AG04449 (cell line): Measurements from ENCODE around the gene HINT3.

Experiments
- CTCF ChIA-PET: fragments of 350-600 bp; formaldehyde crosslinking; extraction: SDS; loops from one replicate; lab custom pipeline; 2021; ENCODE audit warnings: antibody characterized with exemption; lab: Yijun Ruan, JAX
- POLR2A ChIA-PET: fragments of 400-600, 350-600 bp; formaldehyde crosslinking; extraction: SDS; loops from one replicate; lab custom pipeline; 2020; ENCODE audit warnings: antibody characterized with exemption, inconsistent platforms; lab: Yijun Ruan, JAX
- DNase-seq: peaks from one replicate; pipeline ENCODE4 v3.0.0-alpha.2; 2010; ENCODE audit warnings: low read depth, low spot score
- H3K4me3 ChIP-seq: 2 replicates; pipeline ENCODE4 v1.5.1; 2011; ENCODE audit warnings: low read depth, mild to moderate bottlenecking, control low read depth, low read length
- CTCF ChIP-seq: IDR thresholded peaks from one replicate; pipeline ENCODE4 v1.5.1; 2011; ENCODE audit warnings: mild to moderate bottlenecking, moderate library complexity, low read length, control low read depth, inconsistent platforms; ENCODE audit not compliant: insufficient read depth; ENCODE audit errors: missing control alignments

HINT3 gene

GRCh38 chr6:125989631-125990030, 33.1 kb downstream of the HINT3 start:
- CTCF ChIA-PET: interaction anchor here (0.9 kb wide), 1 partner anchor 16 kb away, joined by 3 read pairs; no protein-coding TSS in a partner anchor
- POLR2A ChIA-PET: no interaction called here
- TF ChIP-seq CTCF: no peak
- DNase-seq: no peak
- H3K4me3 ChIP-seq: no peak overlapping the region

- TF ChIP-seq CTCF: no peak
- POLR2A ChIA-PET: no interaction called here
- no peak overlapping the region for H3K4me3 ChIP-seq
- CTCF ChIA-PET: interaction anchor here (1.2 kb wide), 1 partner anchor 17 kb away, joined by 5 read pairs; no protein-coding TSS in a partner anchor
- no peak for DNase-seq
Measured at GRCh38 chr6:125991653-125992052, 35.1 kb downstream of the HINT3 start.

- no peak overlapping the region for H3K4me3 ChIP-seq
- ChIA-PET POLR2A (interaction anchor here (1.5 kb wide), 1 partner anchor 8 kb away, joined by 5 read pairs; the partner anchor contains the start of gene TRMT11), CTCF (interaction anchor here (0.7 to 5.0 kb wide), 21 partner anchors 9 to 1272 kb away, joined by 3 to 54 read pairs (median 5); partner anchors contain the start of genes CENPW, HINT3, RNF146 and TRMT11)
- no peak for TF ChIP-seq CTCF
- no peak for DNase-seq
Measured at GRCh38 chr6:125994670-125995488, 38.3 kb downstream of the HINT3 start.

GRCh38 chr6:125995972-125996580, 39.5 kb downstream of the HINT3 start:
- TF ChIP-seq CTCF: peak; percentile 87
- ChIA-PET CTCF (interaction anchor here (0.7 to 5.0 kb wide), 25 partner anchors 9 to 1271 kb away, joined by 3 to 54 read pairs (median 4); partner anchors contain the start of genes CENPW, RNF146 and TRMT11), POLR2A (interaction anchor here (1.5 kb wide), 1 partner anchor 9 kb away, joined by 5 read pairs; the partner anchor contains the start of gene TRMT11)
- no peak overlapping the region for H3K4me3 ChIP-seq
- DNase-seq: no peak

- no peak overlapping the region for H3K4me3 ChIP-seq
- TF ChIP-seq CTCF: no peak
- no peak for DNase-seq
- POLR2A ChIA-PET: no interaction called here
- CTCF ChIA-PET: interaction anchor here (0.7 to 6.2 kb wide), 6 partner anchors 7 to 692 kb away, joined by 3 to 54 read pairs (median 4); partner anchors contain the start of gene HINT3
Measured at GRCh38 chr6:126002755-126003679, 46.4 kb downstream of the HINT3 start.
